SW 1271 (cell line): Measurements from ENCODE around the gene COL1A1.

Experiments
- DNase-seq, 2 experiments: peaks; one replicate each; lab custom pipeline; 2025; lab: John Stamatoyannopoulos, UW

The COL1A1 gene

GRCh38 chr17:50201276-50201854 is at the start of gene COL1A1:
Gene COL1A1, minus strand, starts transcription at chr17:50201631. Its CDS starts 118 bp downstream, at chr17:50201513.
- DNase-seq, result no peak

GRCh38 chr17:50248255-50248654 is 46.8 kb upstream of the COL1A1 start:
- no peak for DNase-seq

GRCh38 chr17:50244771-50245170 is 43.3 kb upstream of the COL1A1 start:
- DNase-seq, result no peak

GRCh38 chr17:50241431-50241830 is 40.0 kb upstream of the COL1A1 start:
- DNase-seq, result no peak

GRCh38 chr17:50240851-50241250 is 39.4 kb upstream of the COL1A1 start:
- DNase-seq, result no peak

GRCh38 chr17:50239937-50240336 is 38.5 kb upstream of the COL1A1 start:
- DNase-seq, result no peak

GRCh38 chr17:50238601-50239280 is 37.3 kb upstream of the COL1A1 start:
- DNase-seq, result no peak

- no peak for DNase-seq
These were observed 36.5 kb upstream of the COL1A1 start for GRCh38 chr17:50237901-50238300.

- DNase-seq, result no peak
These were observed 33.1 kb upstream of the COL1A1 start for GRCh38 chr17:50234581-50234980.

GRCh38 chr17:50225701-50226240 is 24.3 kb upstream of the COL1A1 start:
- no peak for DNase-seq

GRCh38 chr17:50222922-50223321 is 21.5 kb upstream of the COL1A1 start:
- no peak for DNase-seq

- no peak for DNase-seq
These were observed 20.6 kb upstream of the COL1A1 start for GRCh38 chr17:50221864-50222545.

- no peak for DNase-seq
These were observed 19.9 kb upstream of the COL1A1 start for GRCh38 chr17:50221266-50221863.

- no peak for DNase-seq
These were observed 19.4 kb upstream of the COL1A1 start for GRCh38 chr17:50220811-50221210.

GRCh38 chr17:50219939-50220465 is 18.6 kb upstream of the COL1A1 start:
- DNase-seq, result no peak

GRCh38 chr17:50219342-50219741 is 17.9 kb upstream of the COL1A1 start:
- DNase-seq, result no peak

- DNase-seq, result no peak
These were observed 17.4 kb upstream of the COL1A1 start for GRCh38 chr17:50218771-50219315.

GRCh38 chr17:50218071-50218759 is 16.8 kb upstream of the COL1A1 start:
- DNase-seq, result no peak

GRCh38 chr17:50217591-50217990 is 16.2 kb upstream of the COL1A1 start:
- no peak for DNase-seq

GRCh38 chr17:50214976-50215760 is 13.7 kb upstream of the COL1A1 start:
- no peak for DNase-seq
